ENCODE data around the gene MAGI2. TPM values are rescaled to one million over a fixed set of nuclear protein-coding genes. Genes with fewer than 3 reads are reported as not detected.
A peak's percentile ranks its signal among the peaks of the same experiment; 100 is the strongest.

The MAGI2 gene
- polyA plus RNA-seq, 1 donor, result 4.2 TPM

DNA sequence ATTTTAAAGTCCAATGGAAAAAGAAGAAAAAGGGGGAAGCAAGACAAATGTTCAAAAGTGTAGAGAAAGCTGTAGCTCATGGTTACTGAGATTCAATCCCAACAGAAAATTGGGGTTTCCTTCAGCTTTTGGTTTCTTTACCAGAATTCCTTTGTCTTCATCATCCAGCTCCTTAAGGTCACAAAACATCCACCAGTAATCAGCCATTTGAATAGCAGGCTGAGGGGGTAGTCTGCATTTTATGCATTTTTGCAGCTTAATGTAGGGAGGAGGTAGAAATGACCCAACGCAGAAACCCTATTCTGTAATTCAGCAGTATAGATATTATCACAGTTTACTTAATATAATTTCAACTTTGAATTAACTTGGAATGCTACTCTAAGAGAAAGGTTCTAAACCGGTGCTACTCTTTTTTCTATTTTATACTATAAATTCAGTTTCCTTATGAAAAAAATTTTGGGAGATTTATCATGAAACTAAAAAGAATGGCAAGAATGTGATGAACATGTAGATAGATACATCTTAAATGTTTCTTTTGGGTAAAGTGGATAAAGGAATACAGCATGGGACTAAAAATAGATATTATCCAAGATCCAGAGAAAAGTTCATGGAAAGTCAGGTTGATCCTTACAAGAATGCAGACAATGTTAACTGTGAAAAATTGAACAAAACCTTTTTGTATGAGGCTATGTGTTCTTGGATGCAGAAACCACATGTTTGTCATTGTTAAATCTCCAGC is 1058.0 kb downstream of the MAGI2 start:
- no peak for DNase-seq

DNA sequence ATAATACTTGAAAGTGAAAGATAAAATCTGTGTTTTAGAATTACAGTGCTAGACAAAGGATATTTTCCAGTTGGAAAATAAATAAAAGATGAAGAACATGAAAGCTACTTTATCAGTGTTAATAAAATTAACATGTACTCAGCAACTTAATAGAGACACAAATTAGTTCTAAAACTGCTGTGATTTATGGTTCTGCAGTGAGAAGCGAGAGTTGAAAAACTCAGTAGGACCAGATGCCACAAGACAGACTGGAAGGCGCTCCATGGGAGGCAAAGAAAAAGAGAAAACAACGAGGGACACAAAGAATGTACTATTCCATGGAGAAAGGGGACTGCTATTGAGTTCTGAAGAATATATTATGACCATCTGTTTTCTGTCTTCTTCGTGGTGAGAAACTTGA is 1064.4 kb downstream of the MAGI2 start:
- no peak for DNase-seq

DNA sequence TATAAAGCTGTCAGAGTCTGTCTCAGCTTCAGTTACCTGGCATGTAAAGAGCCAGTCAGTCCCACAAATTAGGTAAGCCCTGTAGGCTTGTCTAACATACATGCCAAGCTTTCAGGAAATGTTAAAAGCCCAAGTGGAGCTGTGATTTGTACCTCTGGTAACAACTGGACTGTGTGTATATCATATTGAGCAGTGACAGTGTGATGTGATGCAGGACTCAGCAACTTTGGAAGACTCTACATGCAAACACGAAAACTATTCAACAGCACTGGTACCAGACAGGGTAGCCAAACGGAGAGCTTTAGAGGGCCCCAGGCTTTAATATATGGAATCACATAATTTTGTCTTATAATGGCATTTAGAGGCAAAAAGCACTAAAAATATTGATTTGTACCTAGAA is 1066.9 kb downstream of the MAGI2 start:
- DNase-seq, result no peak

DNA sequence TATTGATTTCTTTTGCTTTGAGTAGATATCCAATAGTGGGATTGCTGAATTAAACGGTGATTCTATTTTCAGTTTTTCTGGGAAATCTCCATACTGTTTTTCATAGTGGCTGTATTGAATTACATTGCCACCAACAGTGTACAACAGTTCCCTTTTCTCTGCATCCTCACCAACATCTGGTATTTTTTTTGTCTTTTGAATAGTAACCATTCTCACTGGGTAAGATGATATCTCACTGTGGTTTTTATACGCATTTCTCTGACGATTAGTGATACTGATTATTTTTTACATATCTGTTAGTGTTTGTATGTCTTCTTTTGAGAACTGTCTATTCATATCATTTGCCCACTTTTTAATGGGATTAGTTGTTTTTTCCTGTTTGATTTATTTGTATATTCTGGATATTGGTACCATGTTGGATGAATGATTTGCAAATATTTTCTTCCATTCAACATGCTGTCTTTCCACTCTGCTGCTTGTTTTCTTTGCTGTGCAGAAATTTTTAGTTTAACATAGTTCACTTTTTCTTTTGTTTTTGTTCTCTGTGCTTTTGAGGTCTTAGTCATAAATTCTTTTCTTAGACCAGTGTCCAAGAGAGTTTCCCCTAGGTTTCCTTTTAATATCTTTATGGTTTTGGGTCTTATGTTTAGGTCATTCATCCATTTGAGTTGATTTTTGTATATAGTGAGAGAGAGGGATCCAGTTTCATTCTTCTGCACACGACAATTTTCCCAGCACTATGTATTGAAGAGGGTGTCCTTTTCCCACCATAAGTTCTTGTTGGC is 1070.2 kb downstream of the MAGI2 start:
- DNase-seq, result no peak

DNA sequence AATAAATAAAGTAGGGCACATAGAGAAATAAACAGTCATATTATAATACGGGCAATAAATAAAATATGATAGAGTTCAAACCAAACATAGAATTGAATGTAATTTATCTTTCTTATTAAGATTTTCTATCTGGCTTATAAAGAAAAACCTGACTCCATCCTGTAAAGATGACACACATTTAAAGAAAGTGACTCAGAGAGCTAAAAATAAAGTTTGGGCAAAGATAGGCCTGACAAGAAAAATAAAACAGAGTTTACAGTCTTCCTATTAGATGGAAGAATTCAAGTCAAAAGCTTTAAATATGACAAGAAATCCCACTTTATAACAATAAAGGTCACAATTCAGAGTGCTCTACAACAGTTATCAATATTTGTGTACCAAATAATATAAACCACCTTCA is 1074.3 kb downstream of the MAGI2 start:
- DNase-seq, result no peak

DNA sequence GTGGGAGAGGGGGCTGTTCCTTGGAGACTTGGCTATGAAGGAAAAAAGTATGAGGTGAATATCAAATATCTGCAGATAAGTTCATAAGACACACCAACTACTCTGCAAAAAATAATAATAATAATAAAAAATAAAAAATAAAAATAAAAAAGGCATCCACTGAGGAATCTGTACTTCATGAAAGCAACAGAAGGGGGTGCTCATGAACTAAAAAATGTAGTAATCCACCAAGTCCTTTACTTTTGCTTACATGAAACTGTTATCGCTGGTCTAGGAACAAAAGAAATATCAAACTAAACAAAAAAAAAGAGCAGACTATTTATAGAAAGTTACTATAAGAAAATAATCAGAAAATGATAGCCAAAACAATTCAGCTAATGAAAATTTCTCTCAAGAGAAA is 1075.9 kb downstream of the MAGI2 start:
- no peak for DNase-seq

DNA sequence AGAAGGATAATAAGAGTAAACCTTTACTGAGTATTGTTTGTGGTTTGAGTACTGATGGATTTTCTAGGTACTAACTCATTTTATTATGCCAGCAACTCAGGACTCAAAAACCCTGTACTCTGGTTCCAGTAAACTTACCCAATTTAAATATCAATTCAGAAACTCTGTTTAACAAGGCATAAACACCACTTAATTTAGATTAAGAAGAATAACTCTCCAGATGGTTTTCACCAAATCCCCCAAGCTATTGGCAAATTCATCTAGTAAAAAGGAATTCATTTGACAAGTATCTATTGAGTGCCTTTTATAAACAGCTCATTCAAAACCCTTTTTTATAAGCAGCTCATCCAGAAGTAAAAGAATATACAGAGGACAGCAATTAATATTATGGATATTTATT is 1082.5 kb downstream of the MAGI2 start:
- DNase-seq, result no peak

DNA sequence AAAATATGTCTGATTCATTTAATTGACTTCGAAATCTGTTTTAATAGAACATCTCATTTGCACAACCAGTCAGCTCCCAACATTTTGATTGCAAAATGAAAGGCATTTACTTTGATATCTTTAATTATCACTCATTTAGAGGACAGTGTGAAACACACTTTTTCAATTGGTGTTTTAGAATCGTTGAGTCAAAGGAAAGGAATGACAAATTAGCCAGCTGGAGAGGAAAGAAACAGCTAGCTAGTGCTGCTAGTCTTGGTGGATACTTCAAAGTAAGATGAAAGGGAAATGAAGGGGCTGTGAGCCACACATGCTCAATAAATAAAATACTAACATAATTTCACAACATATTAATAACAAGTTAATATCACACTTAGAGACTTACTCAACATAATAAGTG is 1084.7 kb downstream of the MAGI2 start:
- no peak for DNase-seq

DNA sequence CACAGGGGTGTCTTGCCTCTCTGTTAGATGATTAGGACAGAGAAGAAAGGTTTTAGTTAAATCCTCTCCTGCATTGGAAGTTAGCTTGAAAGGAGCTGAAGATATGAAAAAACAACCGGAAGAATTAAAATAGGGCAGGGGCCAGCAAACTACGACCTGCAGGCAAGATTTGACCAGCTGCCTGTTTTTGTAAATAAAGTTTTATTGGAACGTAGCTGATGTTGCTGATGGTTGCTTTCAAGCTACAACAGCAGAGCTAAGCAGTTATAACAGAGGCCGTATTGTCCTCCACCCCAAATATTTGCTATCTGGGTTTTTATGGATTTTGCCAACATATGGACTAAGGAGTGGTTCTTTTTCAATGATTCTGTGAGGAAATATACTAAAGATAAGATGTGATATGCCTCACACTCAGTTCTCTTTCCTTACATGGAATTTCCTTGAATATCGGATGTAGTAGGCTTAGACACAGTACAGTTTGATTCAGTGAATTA is 1086.1 kb downstream of the MAGI2 start:
- no peak for DNase-seq

DNA sequence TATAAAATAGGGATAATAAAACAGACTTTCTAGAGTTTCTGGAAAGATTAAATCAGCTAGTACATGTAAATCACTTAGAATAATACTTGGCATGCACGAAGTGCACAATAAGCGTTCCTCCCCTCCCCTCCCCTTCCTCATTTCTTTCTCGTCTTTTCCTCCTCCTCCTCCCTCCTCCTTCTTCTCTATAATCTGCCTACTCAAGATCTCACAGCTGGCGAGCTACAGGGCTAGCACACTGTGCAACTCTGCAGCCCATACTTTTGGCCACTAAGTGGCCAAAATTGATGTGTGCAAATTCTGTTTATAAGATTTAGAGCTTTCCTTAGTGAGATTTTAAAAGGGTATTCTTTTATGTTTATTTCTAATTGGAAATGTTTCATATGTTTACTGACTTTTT is 1089.6 kb downstream of the MAGI2 start:
- DNase-seq, result no peak

DNA sequence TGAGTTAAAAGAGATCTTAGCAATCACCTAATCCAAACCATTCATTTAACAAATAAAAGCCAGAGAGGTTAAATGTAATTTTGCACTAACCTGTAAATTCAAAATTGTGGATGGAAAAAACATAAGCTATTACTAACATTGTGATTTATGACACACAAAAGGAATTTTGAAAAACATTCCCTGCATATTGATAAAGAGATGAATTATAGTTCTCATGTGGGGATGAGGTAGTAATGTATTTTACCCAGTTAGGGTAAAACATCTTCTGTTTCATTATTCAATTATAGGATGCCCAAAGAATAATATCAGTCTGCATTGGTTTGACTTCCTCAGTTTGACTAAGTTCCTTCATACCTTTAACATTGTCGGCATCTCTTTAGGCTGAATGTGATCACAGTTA is 1093.6 kb downstream of the MAGI2 start:
- no peak for DNase-seq

DNA sequence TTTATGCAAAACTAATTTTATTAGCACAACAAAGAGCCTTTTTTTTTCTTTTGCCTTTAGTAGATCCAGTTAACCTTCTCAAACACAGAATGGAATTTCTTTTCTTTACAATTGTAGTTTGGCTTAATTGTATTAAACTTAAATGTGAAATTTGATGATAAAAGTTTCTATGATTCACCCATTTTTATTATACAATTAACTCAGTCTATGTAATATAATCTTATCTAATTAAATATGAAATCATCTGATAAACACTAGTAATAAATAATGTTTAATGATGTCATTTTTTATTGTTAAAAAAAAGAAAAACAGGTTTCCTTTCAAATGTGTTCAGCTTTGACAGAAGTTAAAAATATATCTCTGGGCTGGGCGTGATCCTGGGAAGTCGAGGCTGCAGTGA is 1095.8 kb downstream of the MAGI2 start:
- DNase-seq, result no peak

DNA sequence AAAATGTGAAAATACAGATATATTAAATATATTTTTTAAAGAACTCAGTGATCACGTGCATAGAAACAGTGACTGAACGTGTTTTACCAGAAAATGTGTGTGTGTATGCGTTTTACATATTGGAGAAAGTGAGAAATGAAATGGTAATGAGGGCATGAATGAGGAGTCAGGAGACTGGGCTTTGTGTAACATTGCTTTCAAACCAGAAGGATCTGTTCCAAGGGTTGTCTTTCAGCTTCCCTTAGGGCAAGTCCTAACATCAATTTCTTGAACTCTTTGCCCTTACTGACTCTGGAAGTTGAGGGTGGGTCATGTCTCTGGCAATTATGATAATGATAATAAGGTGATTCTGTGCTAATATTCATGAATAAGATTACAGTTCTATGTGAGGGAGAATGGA is 1097.6 kb downstream of the MAGI2 start:
- no peak for DNase-seq

DNA sequence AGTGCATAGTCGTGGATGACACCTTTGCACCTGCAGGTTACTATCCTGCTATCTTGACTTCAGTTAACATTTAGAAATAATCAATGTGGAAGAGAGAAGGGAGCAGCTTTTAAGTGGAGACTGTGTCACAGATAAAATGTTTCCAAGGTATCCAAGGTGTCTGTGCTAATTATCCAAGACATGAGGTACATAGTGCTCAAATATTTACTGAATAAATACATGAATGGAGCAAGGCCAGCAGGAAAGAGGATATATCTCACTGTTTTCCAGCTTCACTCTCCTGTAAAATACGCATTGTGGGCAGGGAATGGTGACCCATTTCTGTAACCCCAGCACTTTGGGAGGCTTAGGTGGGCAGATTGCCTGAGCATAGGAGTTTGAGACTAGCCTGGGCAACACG is 1102.5 kb downstream of the MAGI2 start:
- DNase-seq, result no peak

DNA sequence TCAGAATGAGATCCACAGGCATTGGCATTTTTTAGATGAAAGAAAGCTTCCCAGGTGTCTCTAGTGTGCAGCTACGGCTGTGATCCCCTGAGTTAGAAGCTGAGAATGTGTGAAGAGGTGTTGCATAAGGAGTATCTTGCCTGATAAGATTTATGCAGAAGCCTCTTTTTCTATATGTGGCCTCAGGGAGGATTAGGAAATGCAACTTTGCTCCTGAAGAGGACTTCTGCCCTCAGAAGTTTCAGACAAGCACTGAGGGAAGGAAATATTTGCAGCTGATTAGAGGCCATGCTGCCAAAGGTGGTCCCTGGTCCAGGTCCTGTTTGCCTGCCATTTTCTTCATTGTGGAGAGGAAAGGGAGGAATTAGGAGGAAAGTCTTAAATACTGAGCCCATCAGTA is 1103.1 kb downstream of the MAGI2 start:
- no peak for DNase-seq

DNA sequence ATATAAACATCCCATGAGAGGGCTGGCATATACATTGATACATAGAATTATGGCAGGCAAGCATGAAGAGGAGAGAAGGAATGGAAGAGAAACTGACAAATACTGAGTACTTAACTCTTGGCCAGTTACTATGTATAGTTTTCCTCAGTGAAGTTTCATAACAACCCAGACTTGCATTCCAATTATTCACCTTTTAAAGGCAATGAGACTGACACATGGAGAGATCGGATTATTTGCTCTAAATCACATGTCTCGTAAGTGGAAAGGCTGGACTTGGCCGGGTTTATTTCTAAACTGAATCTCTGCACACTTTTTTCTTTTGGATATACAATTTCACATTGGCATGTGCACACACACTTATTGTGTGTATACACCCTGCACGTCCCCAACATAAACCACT is 1106.6 kb downstream of the MAGI2 start:
- no peak for DNase-seq

DNA sequence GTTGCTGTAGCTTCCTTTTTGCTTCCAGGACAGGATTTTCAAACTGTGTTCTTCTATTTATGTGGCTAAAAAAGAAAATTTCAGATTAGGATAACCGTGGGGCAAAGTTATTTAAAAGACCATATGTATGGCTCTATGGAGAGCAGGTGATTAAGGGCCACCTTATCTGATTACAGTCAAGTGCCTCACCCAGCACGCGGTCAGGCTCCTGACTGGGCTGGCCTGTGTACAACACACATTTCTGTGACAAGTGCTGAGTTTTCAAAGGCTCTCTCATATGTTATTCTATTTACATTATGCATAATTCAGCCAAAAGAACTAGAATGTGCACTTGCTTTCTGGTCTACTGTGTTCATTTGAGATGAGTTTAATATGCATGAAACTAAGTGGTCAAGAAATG is 1107.5 kb downstream of the MAGI2 start:
- no peak for DNase-seq

DNA sequence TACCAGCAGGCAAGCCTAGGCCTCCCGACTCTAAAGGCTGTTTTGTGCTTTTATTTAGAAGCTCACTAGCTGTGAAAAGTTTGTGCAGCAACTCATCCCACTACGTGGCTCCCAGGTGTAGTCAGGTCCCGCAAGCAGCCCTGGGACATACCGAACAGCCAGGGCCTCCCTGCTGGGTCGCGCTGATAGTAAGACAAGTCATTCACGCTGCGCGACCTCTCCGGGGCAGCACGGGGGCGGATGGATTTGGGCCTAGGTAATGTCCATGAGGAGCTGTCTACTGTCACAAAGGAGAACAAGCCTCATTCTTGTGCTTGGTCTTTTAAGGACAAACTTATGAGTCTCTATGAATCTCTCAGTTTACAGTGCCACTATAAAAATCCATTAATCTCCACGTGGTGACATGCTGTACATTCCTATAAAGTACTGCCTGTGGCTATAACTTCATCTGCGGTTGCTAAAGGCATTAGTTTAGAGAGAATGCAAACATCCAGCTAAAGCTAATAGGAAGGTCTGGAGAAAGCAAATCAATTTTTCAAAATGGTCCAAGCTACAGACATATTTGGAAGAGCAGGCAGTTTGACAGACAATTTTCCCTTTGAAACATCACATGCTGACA is 1108.1 kb downstream of the MAGI2 start:
- no peak for DNase-seq

DNA sequence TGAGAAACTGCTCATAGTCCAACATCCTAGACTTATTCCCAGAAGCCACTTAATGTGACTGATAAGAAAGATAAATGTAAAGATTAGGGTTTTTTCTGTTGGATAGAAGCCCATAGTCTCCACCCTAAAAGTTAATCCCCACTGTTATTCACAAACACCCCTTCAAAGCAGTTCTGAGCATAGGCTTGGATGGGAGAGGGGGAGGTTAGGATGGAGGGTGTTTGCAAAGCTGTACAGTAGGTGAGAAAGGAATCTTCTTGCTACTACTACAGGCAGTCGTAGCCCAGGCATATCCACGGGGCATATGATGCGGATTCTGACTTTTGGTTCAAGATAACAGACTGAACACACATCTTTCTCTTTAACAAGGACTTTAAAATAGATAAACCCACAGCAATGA is 1119.0 kb downstream of the MAGI2 start:
- DNase-seq, result no peak

DNA sequence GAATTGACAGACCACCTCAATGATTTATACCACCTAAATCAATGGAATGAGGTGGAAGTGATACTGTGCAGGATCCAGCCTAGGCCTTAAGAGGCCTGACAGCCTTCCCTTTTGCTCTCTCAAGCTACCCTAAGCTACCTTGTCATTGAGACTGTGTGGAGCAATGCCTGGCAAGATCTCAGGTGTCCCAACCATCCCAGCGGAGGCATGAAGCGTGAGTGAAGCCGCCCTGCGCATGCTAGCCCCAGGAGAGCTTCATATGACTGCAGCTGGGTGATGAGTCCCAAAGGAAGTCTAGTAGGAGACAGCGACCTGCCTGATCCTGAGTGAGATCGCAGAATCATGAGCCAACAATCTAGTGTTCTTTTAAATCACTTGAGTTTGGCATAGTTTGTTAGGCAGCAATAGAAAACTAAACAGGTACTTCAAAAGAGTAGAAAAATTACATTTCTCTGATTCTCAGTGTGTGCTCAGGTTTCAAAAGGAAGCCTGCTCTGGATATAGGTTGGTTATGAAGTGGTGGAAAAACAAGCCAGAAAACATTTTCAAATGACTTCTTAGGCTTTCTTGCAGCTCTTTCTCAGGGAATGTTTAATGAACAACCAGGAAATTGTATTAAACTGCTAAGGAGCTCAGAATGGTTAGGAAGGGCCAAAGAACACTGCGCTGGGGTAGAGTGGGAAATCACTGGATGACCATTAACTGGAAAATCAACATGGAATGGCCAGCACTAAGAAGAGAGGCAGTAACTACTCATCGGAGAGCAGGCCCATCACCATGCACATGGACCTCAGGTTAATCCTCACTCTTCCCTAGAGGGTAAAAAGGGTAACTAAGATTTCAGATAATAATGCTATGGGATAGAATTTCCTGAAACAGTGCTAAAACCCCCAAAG is 1119.7 kb downstream of the MAGI2 start:
- no peak for DNase-seq

DNA sequence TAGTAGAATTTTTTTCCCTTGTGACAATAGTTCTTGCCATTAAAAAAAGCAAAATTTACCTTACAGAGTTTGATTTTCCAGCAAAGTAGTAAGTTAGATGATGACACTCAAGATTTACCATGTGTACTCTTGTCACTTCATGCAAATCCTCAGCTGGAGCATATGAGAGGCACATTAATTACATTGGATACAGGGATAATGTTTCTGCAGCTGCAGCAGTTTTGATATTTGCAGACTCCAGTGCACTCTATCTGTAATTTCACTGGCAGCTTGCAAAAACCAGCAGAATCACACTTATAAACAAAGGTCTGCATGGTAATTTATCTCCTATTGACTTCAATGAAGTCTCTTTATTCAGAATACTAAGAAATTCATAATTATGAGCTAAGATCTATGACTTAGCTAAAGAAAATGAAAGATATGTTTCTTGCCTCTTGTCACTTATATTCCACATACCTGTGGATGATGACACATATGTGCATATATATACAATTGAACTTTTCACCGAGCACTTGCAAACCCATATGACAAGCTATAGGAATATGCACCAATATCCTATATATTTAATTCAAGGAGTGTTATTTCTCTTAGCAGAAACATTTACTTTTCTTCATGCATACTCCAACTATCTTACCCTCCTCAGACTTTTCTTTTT is 1124.3 kb downstream of the MAGI2 start:
- peak; percentile 15 for DNase-seq

DNA sequence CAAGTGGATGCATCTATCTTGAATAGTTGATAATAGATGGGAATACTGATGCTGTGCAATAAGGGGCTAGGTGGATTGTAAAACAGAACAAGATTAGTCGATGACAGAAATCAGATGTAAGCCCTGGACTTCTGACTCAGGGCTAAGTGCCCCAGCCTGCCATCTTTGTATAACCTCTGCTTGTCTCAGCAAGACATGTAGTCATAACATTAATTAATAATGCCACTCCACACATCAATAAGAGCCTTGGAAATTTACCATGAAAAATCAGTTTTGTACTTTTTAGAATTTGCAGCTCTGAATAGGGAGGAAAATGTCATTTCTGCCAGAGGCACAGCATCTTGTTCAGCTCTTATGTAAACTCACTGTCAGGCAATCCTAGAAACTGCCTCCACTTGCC is 1125.7 kb downstream of the MAGI2 start:
- DNase-seq, result no peak

Data from hindlimb muscle (tissue), 1 donor.